ENCODE data around the gene EVI5L.

GRCh38 chr19:7855426-7856108 lies 25.5 kb downstream of the EVI5L start:
- no peak for TF ChIP-seq POLR2A (IDR thresholded peaks at IDR 0.05)
- TF ChIP-seq CTCF (IDR thresholded peaks at IDR 0.05), result no peak

All from breast epithelium (tissue), 3 donors.